Activated CD4-positive, CD25-positive, alpha-beta regulatory T cell treated with anti-CD3 and anti-CD28 coated beads, Interleukin-2, amount 50 U/mL, for 72 hours (primary cell): ENCODE measurements around the gene LRRN2.
"Not testable (repeated sequence)": the region's sequence is repeated elsewhere in the genome, so short reads cannot be mapped to it uniquely, and the experiment has no call there.

Experiments
- DNase-seq: peaks from one replicate; pipeline ENCODE4 v3.0.0; 2021

LRRN2 gene

GRCh38 chr1:204658295-204658694 is 27.2 kb downstream of the LRRN2 start:
- no peak for DNase-seq

- DNase-seq: no peak
These were observed 31.8 kb downstream of the LRRN2 start for GRCh38 chr1:204653590-204654340.

- DNase-seq: no peak
These were observed 33.0 kb downstream of the LRRN2 start for GRCh38 chr1:204652497-204652896.

GRCh38 chr1:204651843-204652421 is 33.6 kb downstream of the LRRN2 start:
- DNase-seq: no peak

- DNase-seq: no peak
These were observed 34.5 kb downstream of the LRRN2 start for GRCh38 chr1:204650911-204651570.

- no peak for DNase-seq
These were observed 35.6 kb downstream of the LRRN2 start for GRCh38 chr1:204649721-204650521.

- DNase-seq: no peak
These were observed 37.0 kb downstream of the LRRN2 start for GRCh38 chr1:204648576-204648975.

- no peak for DNase-seq
These were observed 37.8 kb downstream of the LRRN2 start for GRCh38 chr1:204647805-204648153.

GRCh38 chr1:204647114-204647804 is 38.3 kb downstream of the LRRN2 start:
- DNase-seq: no peak

GRCh38 chr1:204645666-204646065 is 39.9 kb downstream of the LRRN2 start:
- DNase-seq: no peak

GRCh38 chr1:204645251-204645650 is 40.3 kb downstream of the LRRN2 start:
- DNase-seq: no peak

- no peak for DNase-seq
These were observed 42.0 kb downstream of the LRRN2 start for GRCh38 chr1:204643503-204643902.

GRCh38 chr1:204641936-204642335 is 43.6 kb downstream of the LRRN2 start:
- no peak for DNase-seq

- no peak for DNase-seq
These were observed 44.1 kb downstream of the LRRN2 start for GRCh38 chr1:204641455-204641854.

- no peak for DNase-seq
These were observed 45.0 kb downstream of the LRRN2 start for GRCh38 chr1:204640578-204640977.

GRCh38 chr1:204634260-204634910 is 51.2 kb downstream of the LRRN2 start:
- DNase-seq: no peak

GRCh38 chr1:204633665-204634064 is 51.9 kb downstream of the LRRN2 start:
- no peak for DNase-seq

- DNase-seq: no peak
These were observed 55.2 kb downstream of the LRRN2 start for GRCh38 chr1:204630132-204630905.

- DNase-seq: not testable (repeated sequence)
These were observed 56.1 kb downstream of the LRRN2 start for GRCh38 chr1:204629459-204629858.

GRCh38 chr1:204628868-204629267 is 56.7 kb downstream of the LRRN2 start:
- no peak for DNase-seq

- no peak for DNase-seq
These were observed 58.1 kb downstream of the LRRN2 start for GRCh38 chr1:204627436-204627835.
